Osteoblast (primary cell): Measurements from ENCODE around the gene SLIT3. TPM values are rescaled to one million over a fixed set of nuclear protein-coding genes. Genes with fewer than 3 reads are reported as not detected.

Experiments used
- DNase-seq: peaks from one replicate; pipeline ENCODE4 v3.0.0; 2011; ENCODE audit warnings: low spot score, mixed read lengths; ENCODE audit not compliant: insufficient read length; ENCODE audit errors: missing footprints
- H2AFZ ChIP-seq: 2 replicates; pipeline ENCODE4 v1.6.0; 2011; ENCODE audit warnings: mild to moderate bottlenecking, low read length
- H3K27ac ChIP-seq: 2 replicates; pipeline ENCODE4 v1.5.1; 2011; ENCODE audit warnings: mild to moderate bottlenecking, low read depth, low read length, moderate library complexity
- H3K27me3 ChIP-seq: 2 replicates; pipeline ENCODE4 v1.6.0; 2012; ENCODE audit warnings: mild to moderate bottlenecking, control low read depth, inconsistent platforms, low read length, moderate library complexity; ENCODE audit not compliant: insufficient read depth
- H3K36me3 ChIP-seq: 2 replicates; pipeline ENCODE4 v1.5.1; 2011; ENCODE audit warnings: mild to moderate bottlenecking, low read length, control low read depth, moderate library complexity; ENCODE audit not compliant: insufficient read depth
- H3K4me1 ChIP-seq: 2 replicates; pipeline ENCODE4 v1.5.1; 2011; ENCODE audit warnings: mild to moderate bottlenecking, low read length, control low read depth, moderate library complexity; ENCODE audit not compliant: insufficient read depth
- H3K4me2 ChIP-seq: 2 replicates; pipeline ENCODE4 v1.6.0; 2011; ENCODE audit warnings: mild to moderate bottlenecking, low read length; ENCODE audit not compliant: insufficient read depth
- H3K4me3 ChIP-seq: fragments of 200-600 bp; sonication (generic); 3 replicates; pipeline ENCODE4 v1.5.1; 2012; ENCODE audit warnings: mild to moderate bottlenecking, low read length, inconsistent platforms; ENCODE audit not compliant: insufficient read depth
- H3K79me2 ChIP-seq: 2 replicates; pipeline ENCODE4 v1.6.0; 2012; ENCODE audit warnings: mild to moderate bottlenecking, low read length, control low read depth, inconsistent platforms; ENCODE audit not compliant: insufficient read depth
- H3K9me3 ChIP-seq: 2 replicates; pipeline ENCODE4 v1.5.1; 2011; ENCODE audit warnings: low read depth, low read length, control low read depth
- H4K20me1 ChIP-seq: 2 replicates; pipeline ENCODE4 v1.6.0; 2012; ENCODE audit warnings: mild to moderate bottlenecking, low read length, control low read depth; ENCODE audit not compliant: insufficient read depth
- CTCF ChIP-seq: IDR thresholded peaks from 2 replicates; pipeline ENCODE4 v1.5.1; 2011; ENCODE audit warnings: mild to moderate bottlenecking, low read depth, low read length, moderate library complexity; ENCODE audit errors: extremely low read depth
- total RNA-seq: library from RNA; depleted of rRNA; stranded (reverse); fragments of >200 nt; gene quantifications from 2 replicates; pipeline ENCODE4 v1.2.3, GENCODE V29; 2012

SLIT3 gene
- total RNA-seq, 1 donor, result 37.6 TPM

DNA sequence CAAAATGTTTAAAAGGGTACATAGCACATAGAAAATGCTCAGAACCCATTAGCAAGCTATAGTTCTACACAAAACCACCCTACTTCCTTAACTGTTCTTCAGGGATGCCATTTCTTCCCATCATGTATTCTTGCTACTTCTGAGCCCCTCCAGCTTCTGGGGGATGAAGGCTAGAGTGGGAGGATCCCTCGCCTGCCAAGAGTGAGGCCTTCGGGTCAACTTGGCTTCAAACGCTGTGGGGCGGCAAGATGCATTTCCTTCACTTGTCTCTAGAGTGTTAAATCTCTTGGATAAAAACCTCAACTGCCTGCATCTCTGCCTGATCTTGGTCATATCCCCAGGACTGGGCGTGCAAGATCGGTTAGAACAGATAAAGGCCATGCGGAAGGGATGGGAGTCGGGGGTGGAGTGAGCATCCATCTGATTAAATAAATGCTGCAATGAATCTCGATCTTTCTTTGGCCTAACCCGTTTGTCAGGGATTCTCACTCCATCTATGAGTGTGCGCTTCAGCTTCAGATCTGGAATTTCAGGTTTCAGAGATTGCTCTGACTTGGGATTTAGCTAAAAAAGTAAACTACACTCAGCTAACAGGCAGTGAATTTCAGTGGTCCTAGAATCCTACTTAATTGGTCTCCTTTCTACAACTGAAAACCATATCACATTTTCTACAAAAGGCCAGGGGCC is 603.8 kb downstream of the SLIT3 start:
- no peaks in the 10 kb centered on the region for H3K4me1 ChIP-seq
- no peaks in the 10 kb centered on the region for H3K36me3 ChIP-seq
- H3K9me3 ChIP-seq, result no peaks in the 10 kb centered on the region
- no peaks in the 10 kb centered on the region for H3K27me3 ChIP-seq
- no peak overlapping the region for H3K4me2 ChIP-seq
- no peak overlapping the region for H3K4me3 ChIP-seq
- no peak for TF ChIP-seq CTCF
- peak; percentile 53 for DNase-seq
- no peak overlapping the region for H2AFZ ChIP-seq
- no peaks in the 10 kb centered on the region for H3K79me2 ChIP-seq
- H4K20me1 ChIP-seq, result no peaks in the 10 kb centered on the region
- H3K27ac ChIP-seq, result no peak overlapping the region

DNA sequence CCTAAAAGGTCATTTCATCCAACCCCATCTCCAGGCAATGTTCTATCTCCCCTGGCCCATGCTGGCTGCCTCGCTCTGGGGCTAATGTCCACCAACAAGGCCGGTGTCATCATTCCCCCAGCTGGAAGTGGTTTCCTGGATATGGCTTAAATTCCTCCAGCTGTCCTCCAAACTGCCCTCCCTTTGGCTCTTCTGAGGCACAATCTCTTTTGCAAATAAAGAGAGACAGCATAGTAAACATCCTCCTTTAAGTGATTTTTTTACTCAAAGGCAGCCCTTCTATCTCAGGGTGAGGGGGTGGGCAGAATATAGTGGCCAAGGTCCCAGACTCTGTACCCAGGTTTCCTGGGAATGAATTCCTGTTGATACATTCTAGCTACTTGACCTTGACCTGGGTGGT is 604.3 kb downstream of the SLIT3 start:
- Histone ChIP-seq H3K27me3 (no peaks in the 10 kb centered on the region), H3K4me2 (no peak overlapping the region), H3K36me3 (no peaks in the 10 kb centered on the region), H2AFZ (no peak overlapping the region), H3K27ac (no peak overlapping the region), H3K4me1 (no peaks in the 10 kb centered on the region), H4K20me1 (no peaks in the 10 kb centered on the region), H3K9me3 (no peaks in the 10 kb centered on the region), H3K79me2 (no peaks in the 10 kb centered on the region), H3K4me3 (no peak overlapping the region)
- TF ChIP-seq CTCF, result no peak
- no peak for DNase-seq

DNA sequence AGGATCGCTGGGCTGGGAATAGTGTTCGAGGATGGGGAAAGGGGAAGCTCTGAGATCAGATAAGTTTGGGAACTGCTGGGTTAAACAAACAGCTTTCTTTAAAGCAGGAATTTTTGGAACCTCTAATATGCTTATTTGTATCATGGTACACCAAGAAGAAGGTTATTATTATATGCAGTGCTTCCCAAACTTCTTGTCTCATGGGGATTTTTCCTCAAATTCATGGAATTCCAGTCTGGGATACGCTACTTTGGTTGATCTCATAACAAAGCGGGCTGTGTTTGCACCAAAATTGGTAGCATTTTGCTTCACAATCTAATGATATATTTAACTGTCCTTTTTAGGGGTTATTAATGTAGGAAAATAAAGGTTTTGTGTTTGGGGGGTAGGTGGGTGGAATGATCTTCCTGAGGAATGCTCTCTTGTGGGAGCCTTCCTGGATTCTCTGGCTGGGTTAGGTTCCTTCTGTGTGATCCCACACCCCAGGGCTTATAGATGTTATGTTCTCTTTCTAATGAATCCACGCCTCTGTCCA is 605.6 kb downstream of the SLIT3 start:
- H2AFZ ChIP-seq, result no peak overlapping the region
- no peak overlapping the region for H3K4me2 ChIP-seq
- no peaks in the 10 kb centered on the region for H4K20me1 ChIP-seq
- TF ChIP-seq CTCF, result no peak
- no peaks in the 10 kb centered on the region for H3K36me3 ChIP-seq
- no peaks in the 10 kb centered on the region for H3K27me3 ChIP-seq
- DNase-seq, result no peak
- no peaks in the 10 kb centered on the region for H3K9me3 ChIP-seq
- H3K79me2 ChIP-seq, result no peaks in the 10 kb centered on the region
- H3K27ac ChIP-seq, result no peak overlapping the region
- H3K4me3 ChIP-seq, result no peak overlapping the region
- H3K4me1 ChIP-seq, result no peaks in the 10 kb centered on the region

GRCh38 chr5:168694289-168694688 is 606.6 kb downstream of the SLIT3 start:
- no peaks in the 10 kb centered on the region for H3K79me2 ChIP-seq
- H3K4me3 ChIP-seq, result no peak overlapping the region
- no peak overlapping the region for H2AFZ ChIP-seq
- no peak overlapping the region for H3K27ac ChIP-seq
- no peaks in the 10 kb centered on the region for H3K9me3 ChIP-seq
- no peaks in the 10 kb centered on the region for H3K4me1 ChIP-seq
- no peak overlapping the region for H3K4me2 ChIP-seq
- no peaks in the 10 kb centered on the region for H4K20me1 ChIP-seq
- DNase-seq, result no peak
- H3K27me3 ChIP-seq, result no peaks in the 10 kb centered on the region
- TF ChIP-seq CTCF, result no peak
- H3K36me3 ChIP-seq, result no peaks in the 10 kb centered on the region
